SHP77 treated with DMSO at 0.1 percent for 48 hours (cell line): ENCODE results near the gene PBLD.
"Not testable (repeated sequence)": the region's sequence is repeated elsewhere in the genome, so short reads cannot be mapped to it uniquely, and the experiment has no call there.

Experiments
- DNase-seq: peaks from one replicate; lab custom pipeline; 2025; lab: John Stamatoyannopoulos, UW

PBLD gene

GRCh38 chr10:68330852-68331454, 1.8 kb downstream of the PBLD start:
- no peak for DNase-seq

GRCh38 chr10:68329506-68329861, 3.2 kb downstream of the PBLD start:
- no peak for DNase-seq

GRCh38 chr10:68327889-68328786, 4.6 kb downstream of the PBLD start:
- DNase-seq: no peak

GRCh38 chr10:68324396-68324795, 8.3 kb downstream of the PBLD start:
- not testable (repeated sequence) for DNase-seq

- no peak for DNase-seq
Measured at GRCh38 chr10:68318331-68319059, 14.2 kb downstream of the PBLD start.

GRCh38 chr10:68315582-68315981, 17.1 kb downstream of the PBLD start:
- no peak for DNase-seq

GRCh38 chr10:68314930-68315329, 17.8 kb downstream of the PBLD start:
- DNase-seq: not testable (repeated sequence)

- no peak for DNase-seq
Measured at GRCh38 chr10:68310531-68310930, 22.2 kb downstream of the PBLD start.

- DNase-seq: no peak
Measured at GRCh38 chr10:68305854-68306253, 26.9 kb downstream of the PBLD start.

- no peak for DNase-seq
Measured at GRCh38 chr10:68303849-68304412, 28.8 kb downstream of the PBLD start.

GRCh38 chr10:68302871-68303270, 29.9 kb downstream of the PBLD start:
- no peak for DNase-seq

GRCh38 chr10:68302503-68302823, 30.3 kb downstream of the PBLD start:
- no peak for DNase-seq

- no peak for DNase-seq
Measured at GRCh38 chr10:68301790-68302502, 30.8 kb downstream of the PBLD start.

GRCh38 chr10:68301301-68301700, 31.4 kb downstream of the PBLD start:
- no peak for DNase-seq

- DNase-seq: no peak
Measured at GRCh38 chr10:68296843-68297663, 35.7 kb downstream of the PBLD start.

- no peak for DNase-seq
Measured at GRCh38 chr10:68290736-68291135, 42.0 kb downstream of the PBLD start.

- no peak for DNase-seq
Measured at GRCh38 chr10:68288717-68289116, 44.0 kb downstream of the PBLD start.

GRCh38 chr10:68284062-68285001, 48.4 kb downstream of the PBLD start:
- no peak for DNase-seq

- DNase-seq: no peak
Measured at GRCh38 chr10:68280758-68281157, 52.0 kb downstream of the PBLD start.
